ENCODE measurements around the gene FAM193B. TPM values are rescaled to one million over a fixed set of nuclear protein-coding genes. Genes with fewer than 3 reads are reported as not detected.

Gene FAM193B
- total and polyA plus RNA-seq, 9 of the 15 experiments (the other 6 are each of a cell fraction or from before 2014, with no cell fraction given): 4.4 to 76.4 (median 37.3) TPM

GRCh38 chr5:177491429-177491945 is 62.9 kb downstream of the FAM193B start (continued):
- TF ChIP-seq ZNF655 (CRISPR knock-in tag; IDR thresholded peaks at IDR 0.05): no peak
- 0 out of 2 replicates have a peak, but pooled peaks have one; percentile 22 for TF ChIP-seq ZBTB2 (IDR thresholded peaks at IDR 0.05)
- TF ChIP-seq PYGO2 (tag; IDR thresholded peaks at IDR 0.05): no peak
- no peak for TF ChIP-seq CHAMP1 (IDR thresholded peaks at IDR 0.05)
- peak; percentile 81 for TF ChIP-seq ARID4B (CRISPR knock-in tag; IDR thresholded peaks at IDR 0.05)
- peak in 1 of 2 experiments; percentile 45 for TF ChIP-seq E2F6 (IDR thresholded peaks at IDR 0.05; ENCODE audit: borderline replicate concordance in 1 of 2, extremely low read depth in 1 of 2, insufficient read depth in 1 of 2, insufficient read length in 1 of 2, low read depth in 1 of 2, low read length in 1 of 2, poor library complexity in 1 of 2, severe bottlenecking in 1 of 2)
- TF ChIP-seq ARID3B (CRISPR knock-in tag; IDR thresholded peaks at IDR 0.05; ENCODE audit: borderline replicate concordance): no peak
- no peak for TF ChIP-seq SIRT6 (IDR thresholded peaks at IDR 0.05; ENCODE audit: low read depth, low read length)
- TF ChIP-seq NFATC3 (IDR thresholded peaks at IDR 0.05): no peak
- TF ChIP-seq JUNB (CRISPR knock-in tag; conservative IDR thresholded peaks at IDR 0.05): no peak
- TF ChIP-seq MTA1 (IDR thresholded peaks at IDR 0.05; ENCODE audit: borderline replicate concordance): no peak

Measured in K562 (cell line).